Gastroesophageal sphincter (tissue), 4 donors: ENCODE data around the gene LIPC. TPM values are rescaled to one million over a fixed set of nuclear protein-coding genes. Genes with fewer than 3 reads are reported as not detected.

Source experiments
- ATAC-seq: fragments of 150-250 bp; one replicate; pipeline ENCODE4 v1.9.1; 2016; ENCODE audit warnings: mild to moderate bottlenecking, moderate library complexity
- H3K27ac ChIP-seq, 4 donors: fragments of 200-600 bp; sonication (generic) in 3 of 4; 1 replicate in 3 of 4; 2 replicates in 1 of 4; pipeline ENCODE4 v1.5.1; 2016 to 2019
- H3K27me3 ChIP-seq: fragments of 200-600 bp; sonication (generic); one replicate; pipeline ENCODE4 v1.5.1; 2019
- H3K36me3 ChIP-seq, 2 donors: fragments of 200-600 bp; sonication (generic); one replicate each; pipeline ENCODE4 v1.5.1; 2019; ENCODE audit warnings: control low read depth in 1 of 2
- H3K4me1 ChIP-seq, 3 donors: fragments of 200-600 bp; sonication (generic); 1 replicate in 2 of 3; 2 replicates in 1 of 3; pipeline ENCODE4 v1.5.1; 2016 to 2019; ENCODE audit warnings: control low read depth in 2 of 3
- H3K4me3 ChIP-seq, 2 donors: fragments of 200-600 bp; sonication (generic); one replicate each; pipeline ENCODE4 v1.5.1; 2019; ENCODE audit warnings: mild to moderate bottlenecking in 1 of 2, moderate library complexity in 1 of 2
- H3K9me3 ChIP-seq, 3 donors: fragments of 200-600 bp; sonication (generic); one replicate each; pipeline ENCODE4 v1.5.1; 2017 to 2019; ENCODE audit warnings: control low read depth in 2 of 3
- CTCF ChIP-seq, 4 experiments: fragments of 200-600 bp in 2 of 4; fragments of 450-650 bp in 2 of 4; sonication (generic) in 1 of 4; IDR thresholded peaks; one replicate each; pipeline ENCODE4 v1.5.1; 2017 to 2019; ENCODE audit warnings: antibody characterized with exemption in 4 of 4, mild to moderate bottlenecking in 2 of 4, moderate library complexity in 2 of 4
- EP300 ChIP-seq: sonication (generic); formaldehyde crosslinking; IDR thresholded peaks from one replicate; pipeline ENCODE4 v1.6.1; 2017; ENCODE audit warnings: antibody characterized with exemption, mild to moderate bottlenecking
- POLR2A ChIP-seq, 2 donors: fragments of 450-650 bp; IDR thresholded peaks; one replicate each; pipeline ENCODE4 v1.6.1; 2017; ENCODE audit warnings: antibody characterized with exemption in 2 of 2, mild to moderate bottlenecking in 2 of 2, moderate library complexity in 1 of 2
- POLR2AphosphoS5 ChIP-seq: sonication (generic); formaldehyde crosslinking; IDR thresholded peaks from one replicate; pipeline ENCODE4 v1.6.1; 2017; ENCODE audit warnings: antibody characterized with exemption
- WGBS, 2 donors: methylation state at CpG; one replicate each; pipeline ENCODE4 v1.1.5; 2018; ENCODE audit warnings: low coverage in 1 of 2; 5-methylcytosine and 5-hydroxymethylcytosine counted together
- total RNA-seq, 4 donors: library from RNA; depleted of rRNA; stranded (reverse); fragments of >200 nt; gene quantifications; one replicate each; pipeline ENCODE4 v1.1.0, GENCODE V29; 2016

The LIPC gene
- total RNA-seq, 4 donors from 2014 or later, result 0.32 to 0.50 TPM; not detected in 2

GRCh38 chr15:58606577-58607080, 174.8 kb downstream of the LIPC start:
- TF ChIP-seq POLR2AphosphoS5 (no peak), POLR2A (IDR thresholded peaks at IDR 0.05) (no peak), EP300 (no peak), CTCF (IDR thresholded peaks at IDR 0.05) (no peak)
- Histone ChIP-seq H3K4me1 (no peaks in the 10 kb centered on the region), H3K36me3 (peaks cover 0 to 43% of the 10 kb centered on the region in 2 donors), H3K4me3 (no peak overlapping the region), H3K27me3 (no peaks in the 10 kb centered on the region), H3K27ac (no peak overlapping the region), H3K9me3 (no peaks in the 10 kb centered on the region)
- ATAC-seq, result no peak
- WGBS, 2 donors, result 92 to 100% methylated on average over 4 of the region's 4 CpGs

GRCh38 chr15:58608129-58608590, 176.4 kb downstream of the LIPC start:
- no peaks in the 10 kb centered on the region for H3K9me3 ChIP-seq
- TF ChIP-seq CTCF (IDR thresholded peaks at IDR 0.05), result no peak
- no peak for TF ChIP-seq EP300
- no peak for TF ChIP-seq POLR2A (IDR thresholded peaks at IDR 0.05)
- no peak for TF ChIP-seq POLR2AphosphoS5
- ATAC-seq, result no peak
- H3K4me1 ChIP-seq, result no peaks in the 10 kb centered on the region
- H3K27me3 ChIP-seq, result no peaks in the 10 kb centered on the region
- peaks cover 0 to 49% of the 10 kb centered on the region in 2 donors for H3K36me3 ChIP-seq
- H3K4me3 ChIP-seq, result no peak overlapping the region
- H3K27ac ChIP-seq, result no peak overlapping the region
- WGBS, 2 donors, result 91 to 92% methylated on average over 5 of the region's 5 CpGs

- no peaks in the 10 kb centered on the region for H3K4me1 ChIP-seq
- WGBS, 2 donors, result 61 to 63% methylated on average over 1 of the region's 1 CpG
- TF ChIP-seq POLR2A (IDR thresholded peaks at IDR 0.05), result no peak
- no peak for TF ChIP-seq EP300
- no peak for TF ChIP-seq POLR2AphosphoS5
- TF ChIP-seq CTCF (IDR thresholded peaks at IDR 0.05), result no peak
- H3K36me3 ChIP-seq, result peaks cover 0 to 48% of the 10 kb centered on the region in 2 donors
- H3K27me3 ChIP-seq, result no peaks in the 10 kb centered on the region
- no peak for ATAC-seq
- peaks cover 0 to under 1% (median 0%) of the 10 kb centered on the region in 3 donors for H3K9me3 ChIP-seq
- H3K27ac ChIP-seq, result no peak overlapping the region
- no peak overlapping the region for H3K4me3 ChIP-seq
Observed at GRCh38 chr15:58608711-58609110, 176.9 kb downstream of the LIPC start.

GRCh38 chr15:58611731-58612676, 180.2 kb downstream of the LIPC start:
- TF ChIP-seq EP300 (no peak), POLR2A (IDR thresholded peaks at IDR 0.05) (no peak), POLR2AphosphoS5 (no peak), CTCF (IDR thresholded peaks at IDR 0.05) (no peak)
- 97 to 100% methylated on average over 3 to 4 of the region's 6 CpGs for WGBS, 2 donors
- H3K4me1 ChIP-seq, result no peaks in the 10 kb centered on the region
- ATAC-seq, result no peak
- H3K4me3 ChIP-seq, result no peak overlapping the region
- peaks cover 0 to 63% of the 10 kb centered on the region in 2 donors for H3K36me3 ChIP-seq
- H3K9me3 ChIP-seq, result peaks cover 0 to 27% (median 0%) of the 10 kb centered on the region in 3 donors
- no peaks in the 10 kb centered on the region for H3K27me3 ChIP-seq
- no peak overlapping the region for H3K27ac ChIP-seq
